ENCODE results near the gene TNFAIP3.

Gene TNFAIP3

DNA sequence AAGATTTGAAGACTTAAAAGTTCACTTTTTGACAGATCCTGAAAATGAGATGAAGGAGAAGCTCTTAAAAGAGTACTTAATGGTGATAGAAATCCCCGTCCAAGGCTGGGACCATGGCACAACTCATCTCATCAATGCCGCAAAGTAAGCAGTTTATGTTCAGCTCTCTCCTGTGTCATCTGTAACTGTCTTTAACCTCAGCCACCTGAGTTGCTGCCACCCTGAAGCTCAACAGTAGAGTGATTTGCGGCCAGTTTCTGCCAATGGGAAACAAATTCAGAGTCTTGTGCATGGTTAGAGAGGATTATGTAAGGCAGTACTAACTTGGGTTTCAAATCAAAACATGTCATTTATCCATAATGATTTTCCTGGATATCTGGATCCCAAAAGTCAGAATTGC, 10.1 kb downstream of the TNFAIP3 start:
- no peak for DNase-seq
- H3K4me1 ChIP-seq (ENCODE audit: control insufficient read depth, insufficient read depth, low read length, poor library complexity, severe bottlenecking), result peaks cover 34% of the 10 kb centered on the region
- H3K36me3 ChIP-seq (ENCODE audit: control insufficient read depth, insufficient read depth, low read length), result peaks cover 100% of the 10 kb centered on the region
- no peaks in the 10 kb centered on the region for H3K27me3 ChIP-seq (replicated peaks; ENCODE audit: control insufficient read depth, insufficient read depth, low read length, poor library complexity, severe bottlenecking)
- no peak overlapping the region for H3K4me3 ChIP-seq (ENCODE audit: insufficient read depth, low read depth, low read length, poor library complexity, severe bottlenecking)
- no peaks in the 10 kb centered on the region for H3K9me3 ChIP-seq (ENCODE audit: control insufficient read depth, low read length)
- H3K27ac ChIP-seq (ENCODE audit: insufficient read depth, low read length, poor library complexity, severe bottlenecking), result no peak overlapping the region

DNA sequence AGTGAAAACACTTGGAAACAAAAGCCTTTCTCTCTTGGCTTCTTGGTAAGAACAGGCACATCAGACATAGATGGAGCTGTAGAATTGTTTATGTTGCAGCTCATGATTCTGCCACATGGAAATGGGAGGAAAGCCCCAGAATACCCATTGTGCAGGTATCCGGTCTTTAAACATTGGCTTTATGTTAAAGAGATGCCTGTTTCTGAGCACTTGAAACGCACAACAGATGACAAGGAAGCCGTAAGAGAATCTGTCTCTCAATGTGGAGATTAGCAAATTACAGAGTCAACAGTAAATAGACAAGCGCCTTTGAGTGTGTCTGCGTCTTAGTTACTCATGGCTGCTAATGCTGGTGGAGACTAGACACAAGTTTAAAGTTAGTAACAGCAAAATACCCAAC, 10.5 kb downstream of the TNFAIP3 start:
- Histone ChIP-seq H3K27ac (ENCODE audit: insufficient read depth, low read length, poor library complexity, severe bottlenecking) (no peak overlapping the region), H3K27me3 (replicated peaks; ENCODE audit: control insufficient read depth, insufficient read depth, low read length, poor library complexity, severe bottlenecking) (no peaks in the 10 kb centered on the region), H3K4me3 (ENCODE audit: insufficient read depth, low read depth, low read length, poor library complexity, severe bottlenecking) (no peak overlapping the region), H3K9me3 (ENCODE audit: control insufficient read depth, low read length) (no peaks in the 10 kb centered on the region), H3K36me3 (ENCODE audit: control insufficient read depth, insufficient read depth, low read length) (peaks cover 100% of the 10 kb centered on the region), H3K4me1 (ENCODE audit: control insufficient read depth, insufficient read depth, low read length, poor library complexity, severe bottlenecking) (peaks cover 34% of the 10 kb centered on the region)
- DNase-seq, result no peak

DNA sequence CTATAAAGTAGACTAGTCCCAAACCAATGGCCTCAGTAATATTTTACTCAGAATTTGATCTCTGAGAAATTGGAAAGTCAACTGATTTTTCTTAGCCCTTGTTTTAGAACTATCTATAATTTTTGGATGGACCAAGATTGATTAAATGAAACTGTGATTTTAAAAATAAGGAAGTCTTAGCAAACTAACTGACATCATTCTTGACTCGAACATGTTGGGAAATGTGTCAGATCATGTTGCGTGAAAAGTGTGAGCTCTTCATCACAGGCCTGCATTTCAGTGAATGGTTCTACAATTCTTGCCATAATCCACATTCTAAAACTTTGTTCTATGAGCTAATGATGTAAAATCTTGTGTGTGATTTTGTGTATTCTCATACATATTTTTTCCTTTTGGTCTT, 11.0 kb downstream of the TNFAIP3 start:
- Histone ChIP-seq H3K27me3 (replicated peaks; ENCODE audit: control insufficient read depth, insufficient read depth, low read length, poor library complexity, severe bottlenecking) (no peaks in the 10 kb centered on the region), H3K27ac (ENCODE audit: insufficient read depth, low read length, poor library complexity, severe bottlenecking) (no peak overlapping the region), H3K9me3 (ENCODE audit: control insufficient read depth, low read length) (no peaks in the 10 kb centered on the region), H3K4me1 (ENCODE audit: control insufficient read depth, insufficient read depth, low read length, poor library complexity, severe bottlenecking) (peaks cover 36% of the 10 kb centered on the region), H3K4me3 (ENCODE audit: insufficient read depth, low read depth, low read length, poor library complexity, severe bottlenecking) (no peak overlapping the region), H3K36me3 (ENCODE audit: control insufficient read depth, insufficient read depth, low read length) (peaks cover 97% of the 10 kb centered on the region)
- no peak for DNase-seq

DNA sequence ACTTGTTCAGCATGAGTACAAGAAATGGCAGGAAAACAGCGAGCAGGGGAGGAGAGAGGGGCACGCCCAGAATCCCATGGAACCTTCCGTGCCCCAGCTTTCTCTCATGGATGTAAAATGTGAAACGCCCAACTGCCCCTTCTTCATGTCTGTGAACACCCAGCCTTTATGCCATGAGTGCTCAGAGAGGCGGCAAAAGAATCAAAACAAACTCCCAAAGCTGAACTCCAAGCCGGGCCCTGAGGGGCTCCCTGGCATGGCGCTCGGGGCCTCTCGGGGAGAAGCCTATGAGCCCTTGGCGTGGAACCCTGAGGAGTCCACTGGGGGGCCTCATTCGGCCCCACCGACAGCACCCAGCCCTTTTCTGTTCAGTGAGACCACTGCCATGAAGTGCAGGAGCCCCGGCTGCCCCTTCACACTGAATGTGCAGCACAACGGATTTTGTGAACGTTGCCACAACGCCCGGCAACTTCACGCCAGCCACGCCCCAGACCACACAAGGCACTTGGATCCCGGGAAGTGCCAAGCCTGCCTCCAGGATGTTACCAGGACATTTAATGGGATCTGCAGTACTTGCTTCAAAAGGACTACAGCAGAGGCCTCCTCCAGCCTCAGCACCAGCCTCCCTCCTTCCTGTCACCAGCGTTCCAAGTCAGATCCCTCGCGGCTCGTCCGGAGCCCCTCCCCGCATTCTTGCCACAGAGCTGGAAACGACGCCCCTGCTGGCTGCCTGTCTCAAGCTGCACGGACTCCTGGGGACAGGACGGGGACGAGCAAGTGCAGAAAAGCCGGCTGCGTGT, 11.6 kb downstream of the TNFAIP3 start:
- Histone ChIP-seq H3K9me3 (ENCODE audit: control insufficient read depth, low read length) (no peaks in the 10 kb centered on the region), H3K27ac (ENCODE audit: insufficient read depth, low read length, poor library complexity, severe bottlenecking) (no peak overlapping the region), H3K36me3 (ENCODE audit: control insufficient read depth, insufficient read depth, low read length) (peaks cover 90% of the 10 kb centered on the region), H3K4me1 (ENCODE audit: control insufficient read depth, insufficient read depth, low read length, poor library complexity, severe bottlenecking) (peaks cover 40% of the 10 kb centered on the region), H3K27me3 (replicated peaks; ENCODE audit: control insufficient read depth, insufficient read depth, low read length, poor library complexity, severe bottlenecking) (no peaks in the 10 kb centered on the region), H3K4me3 (ENCODE audit: insufficient read depth, low read depth, low read length, poor library complexity, severe bottlenecking) (no peak overlapping the region)
- peak in 1 of 3 donors; percentile 46 for DNase-seq

DNA sequence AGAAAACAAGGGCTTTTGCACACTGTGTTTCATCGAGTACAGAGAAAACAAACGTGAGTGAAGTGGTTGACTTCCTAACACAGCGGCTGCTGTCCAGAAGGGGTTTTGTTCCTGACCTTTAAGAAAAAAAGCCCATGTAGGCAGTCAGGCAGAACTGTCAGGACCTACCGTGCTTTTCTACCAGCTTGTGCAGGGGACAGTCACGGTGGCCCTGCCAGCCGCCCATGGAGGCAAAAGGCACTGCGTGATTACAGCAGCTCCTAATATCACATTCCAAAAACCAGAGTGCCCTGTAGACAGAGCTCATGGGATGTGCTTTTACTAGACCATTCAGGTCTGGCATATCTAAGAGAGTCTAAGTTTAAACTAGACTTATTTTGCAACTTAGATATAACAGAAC, 12.2 kb downstream of the TNFAIP3 start:
- Histone ChIP-seq H3K27me3 (replicated peaks; ENCODE audit: control insufficient read depth, insufficient read depth, low read length, poor library complexity, severe bottlenecking) (no peaks in the 10 kb centered on the region), H3K27ac (ENCODE audit: insufficient read depth, low read length, poor library complexity, severe bottlenecking) (no peak overlapping the region)

DNA sequence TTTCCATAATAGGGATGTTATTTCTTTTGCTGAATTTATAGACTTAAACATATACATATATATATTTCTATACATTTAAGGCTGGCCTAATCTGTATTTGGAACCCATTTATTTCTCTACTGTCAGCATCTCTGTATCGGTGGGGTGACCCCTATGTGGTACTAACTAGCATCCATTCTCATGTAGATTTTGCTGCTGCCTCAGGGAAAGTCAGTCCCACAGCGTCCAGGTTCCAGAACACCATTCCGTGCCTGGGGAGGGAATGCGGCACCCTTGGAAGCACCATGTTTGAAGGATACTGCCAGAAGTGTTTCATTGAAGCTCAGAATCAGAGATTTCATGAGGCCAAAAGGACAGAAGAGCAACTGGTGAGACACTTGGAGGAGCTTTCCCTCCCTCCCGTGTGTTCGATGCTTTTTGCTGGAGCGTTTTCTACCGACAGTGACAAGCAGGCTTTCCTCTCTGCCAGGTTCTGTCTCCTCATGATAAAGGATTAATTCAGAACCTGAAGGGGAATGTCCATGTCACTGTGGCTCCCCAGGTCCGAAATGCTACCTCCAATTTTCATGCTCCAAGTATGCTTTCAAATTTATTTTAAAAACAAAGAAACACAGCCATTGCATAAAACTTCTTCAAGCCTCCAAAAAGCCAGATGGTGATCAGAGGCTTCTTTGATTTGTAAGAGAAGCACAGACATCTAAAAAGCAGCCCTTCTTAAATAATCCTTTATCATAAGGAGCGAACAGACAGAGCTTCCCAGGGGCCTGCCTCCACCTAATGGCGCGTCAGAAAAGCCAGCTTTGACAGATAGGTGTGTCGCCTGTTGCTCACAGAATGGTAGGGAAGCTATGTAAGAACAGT, 13.1 kb downstream of the TNFAIP3 start:
- no peak for DNase-seq
- Histone ChIP-seq H3K27ac (ENCODE audit: insufficient read depth, low read length, poor library complexity, severe bottlenecking) (no peak overlapping the region), H3K9me3 (ENCODE audit: control insufficient read depth, low read length) (no peaks in the 10 kb centered on the region), H3K4me3 (ENCODE audit: insufficient read depth, low read depth, low read length, poor library complexity, severe bottlenecking) (no peak overlapping the region), H3K4me1 (ENCODE audit: control insufficient read depth, insufficient read depth, low read length, poor library complexity, severe bottlenecking) (peaks cover 34% of the 10 kb centered on the region), H3K36me3 (ENCODE audit: control insufficient read depth, insufficient read depth, low read length) (peaks cover 76% of the 10 kb centered on the region), H3K27me3 (replicated peaks; ENCODE audit: control insufficient read depth, insufficient read depth, low read length, poor library complexity, severe bottlenecking) (no peaks in the 10 kb centered on the region)

More for the DNA sequence above, 12.2 kb downstream of the TNFAIP3 start:
- Histone ChIP-seq H3K4me3 (ENCODE audit: insufficient read depth, low read depth, low read length, poor library complexity, severe bottlenecking) (no peak overlapping the region), H3K36me3 (ENCODE audit: control insufficient read depth, insufficient read depth, low read length) (peaks cover 84% of the 10 kb centered on the region), H3K9me3 (ENCODE audit: control insufficient read depth, low read length) (no peaks in the 10 kb centered on the region), H3K4me1 (ENCODE audit: control insufficient read depth, insufficient read depth, low read length, poor library complexity, severe bottlenecking) (peaks cover 36% of the 10 kb centered on the region)
- no peak for DNase-seq

DNA sequence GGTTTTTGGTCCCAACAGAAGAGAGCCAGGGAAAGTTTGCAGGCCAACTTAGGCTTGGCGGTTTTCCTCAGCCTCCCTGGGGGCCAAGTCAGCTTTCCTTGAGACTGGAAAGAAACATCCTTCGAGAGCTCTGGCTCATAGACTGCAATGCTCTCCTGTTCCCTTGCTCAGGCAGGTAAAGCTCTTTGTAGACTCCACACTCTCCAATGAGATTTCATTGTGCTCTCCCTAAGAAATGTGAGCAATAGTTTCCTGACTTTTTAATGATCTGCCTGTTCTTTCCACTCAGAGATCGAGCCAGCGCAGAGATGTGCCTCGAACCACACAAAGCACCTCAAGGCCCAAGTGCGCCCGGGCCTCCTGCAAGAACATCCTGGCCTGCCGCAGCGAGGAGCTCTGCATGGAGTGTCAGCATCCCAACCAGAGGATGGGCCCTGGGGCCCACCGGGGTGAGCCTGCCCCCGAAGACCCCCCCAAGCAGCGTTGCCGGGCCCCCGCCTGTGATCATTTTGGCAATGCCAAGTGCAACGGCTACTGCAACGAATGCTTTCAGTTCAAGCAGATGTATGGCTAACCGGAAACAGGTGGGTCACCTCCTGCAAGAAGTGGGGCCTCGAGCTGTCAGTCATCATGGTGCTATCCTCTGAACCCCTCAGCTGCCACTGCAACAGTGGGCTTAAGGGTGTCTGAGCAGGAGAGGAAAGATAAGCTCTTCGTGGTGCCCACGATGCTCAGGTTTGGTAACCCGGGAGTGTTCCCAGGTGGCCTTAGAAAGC, 13.9 kb downstream of the TNFAIP3 start:
- no peak overlapping the region for H3K27ac ChIP-seq (ENCODE audit: insufficient read depth, low read length, poor library complexity, severe bottlenecking)
- no peaks in the 10 kb centered on the region for H3K27me3 ChIP-seq (replicated peaks; ENCODE audit: control insufficient read depth, insufficient read depth, low read length, poor library complexity, severe bottlenecking)
- H3K36me3 ChIP-seq (ENCODE audit: control insufficient read depth, insufficient read depth, low read length), result peaks cover 68% of the 10 kb centered on the region
- DNase-seq, result peak in 2 of 3 donors; percentile 44 to 53
- H3K4me3 ChIP-seq (ENCODE audit: insufficient read depth, low read depth, low read length, poor library complexity, severe bottlenecking), result no peak overlapping the region
- H3K9me3 ChIP-seq (ENCODE audit: control insufficient read depth, low read length), result no peaks in the 10 kb centered on the region
- H3K4me1 ChIP-seq (ENCODE audit: control insufficient read depth, insufficient read depth, low read length, poor library complexity, severe bottlenecking), result peaks cover 34% of the 10 kb centered on the region

DNA sequence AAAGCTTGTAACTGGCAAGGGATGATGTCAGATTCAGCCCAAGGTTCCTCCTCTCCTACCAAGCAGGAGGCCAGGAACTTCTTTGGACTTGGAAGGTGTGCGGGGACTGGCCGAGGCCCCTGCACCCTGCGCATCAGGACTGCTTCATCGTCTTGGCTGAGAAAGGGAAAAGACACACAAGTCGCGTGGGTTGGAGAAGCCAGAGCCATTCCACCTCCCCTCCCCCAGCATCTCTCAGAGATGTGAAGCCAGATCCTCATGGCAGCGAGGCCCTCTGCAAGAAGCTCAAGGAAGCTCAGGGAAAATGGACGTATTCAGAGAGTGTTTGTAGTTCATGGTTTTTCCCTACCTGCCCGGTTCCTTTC, 14.4 kb downstream of the TNFAIP3 start:
- Histone ChIP-seq H3K9me3 (ENCODE audit: control insufficient read depth, low read length) (no peaks in the 10 kb centered on the region), H3K4me3 (ENCODE audit: insufficient read depth, low read depth, low read length, poor library complexity, severe bottlenecking) (no peak overlapping the region), H3K27me3 (replicated peaks; ENCODE audit: control insufficient read depth, insufficient read depth, low read length, poor library complexity, severe bottlenecking) (no peaks in the 10 kb centered on the region), H3K27ac (ENCODE audit: insufficient read depth, low read length, poor library complexity, severe bottlenecking) (no peak overlapping the region), H3K36me3 (ENCODE audit: control insufficient read depth, insufficient read depth, low read length) (peaks cover 62% of the 10 kb centered on the region), H3K4me1 (ENCODE audit: control insufficient read depth, insufficient read depth, low read length, poor library complexity, severe bottlenecking) (peaks cover 34% of the 10 kb centered on the region)
- DNase-seq, result peak in 2 of 3 donors; percentile 53 to 55

DNA sequence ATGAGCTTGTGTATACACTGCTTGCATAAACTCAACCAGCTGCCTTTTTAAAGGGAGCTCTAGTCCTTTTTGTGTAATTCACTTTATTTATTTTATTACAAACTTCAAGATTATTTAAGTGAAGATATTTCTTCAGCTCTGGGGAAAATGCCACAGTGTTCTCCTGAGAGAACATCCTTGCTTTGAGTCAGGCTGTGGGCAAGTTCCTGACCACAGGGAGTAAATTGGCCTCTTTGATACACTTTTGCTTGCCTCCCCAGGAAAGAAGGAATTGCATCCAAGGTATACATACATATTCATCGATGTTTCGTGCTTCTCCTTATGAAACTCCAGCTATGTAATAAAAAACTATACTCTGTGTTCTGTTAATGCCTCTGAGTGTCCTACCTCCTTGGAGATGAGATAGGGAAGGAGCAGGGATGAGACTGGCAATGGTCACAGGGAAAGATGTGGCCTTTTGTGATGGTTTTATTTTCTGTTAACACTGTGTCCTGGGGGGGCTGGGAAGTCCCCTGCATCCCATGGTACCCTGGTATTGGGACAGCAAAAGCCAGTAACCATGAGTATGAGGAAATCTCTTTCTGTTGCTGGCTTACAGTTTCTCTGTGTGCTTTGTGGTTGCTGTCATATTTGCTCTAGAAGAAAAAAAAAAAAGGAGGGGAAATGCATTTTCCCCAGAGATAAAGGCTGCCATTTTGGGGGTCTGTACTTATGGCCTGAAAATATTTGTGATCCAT, 15.3 kb downstream of the TNFAIP3 start:
- peak in 1 of 3 donors; percentile 54 for DNase-seq
- Histone ChIP-seq H3K36me3 (ENCODE audit: control insufficient read depth, insufficient read depth, low read length) (peaks cover 53% of the 10 kb centered on the region), H3K4me3 (ENCODE audit: insufficient read depth, low read depth, low read length, poor library complexity, severe bottlenecking) (no peak overlapping the region), H3K4me1 (ENCODE audit: control insufficient read depth, insufficient read depth, low read length, poor library complexity, severe bottlenecking) (peaks cover 34% of the 10 kb centered on the region), H3K9me3 (ENCODE audit: control insufficient read depth, low read length) (no peaks in the 10 kb centered on the region), H3K27ac (ENCODE audit: insufficient read depth, low read length, poor library complexity, severe bottlenecking) (peak overlapping the region; percentile 58), H3K27me3 (replicated peaks; ENCODE audit: control insufficient read depth, insufficient read depth, low read length, poor library complexity, severe bottlenecking) (no peaks in the 10 kb centered on the region)

All from effector memory CD4-positive, alpha-beta T cell (primary cell).